Liver (tissue), 9 donors: ENCODE measurements around the gene TSGA10. TPM values are rescaled to one million over a fixed set of nuclear protein-coding genes. Genes with fewer than 3 reads are reported as not detected.
"Not testable (repeated sequence)": the region's sequence is repeated elsewhere in the genome, so short reads cannot be mapped to it uniquely, and the experiment has no call there.

Experiments used
- DNase-seq: peaks from one replicate; pipeline ENCODE4 v3.0.0-alpha.2; 2017; ENCODE audit warnings: low spot score
- H3K27ac ChIP-seq, 2 donors: one replicate each; pipeline ENCODE4 v1.7.0; 2013; ENCODE audit warnings: inconsistent platforms in 2 of 2, low read length in 2 of 2, control low read depth in 1 of 2, low read depth in 1 of 2, mild to moderate bottlenecking in 1 of 2
- H3K27me3 ChIP-seq, 4 donors: one replicate each; pipeline versions ENCODE4 v1.6.1 to v1.7.0; 2013; ENCODE audit warnings: low read length in 3 of 4, inconsistent platforms in 1 of 4, mild to moderate bottlenecking in 1 of 4, moderate library complexity in 1 of 4; ENCODE audit not compliant: control insufficient read depth in 4 of 4, insufficient read depth in 4 of 4
- H3K36me3 ChIP-seq, 4 donors: one replicate each; pipeline versions ENCODE4 v1.6.1 to v1.7.0; 2013; ENCODE audit warnings: low read length in 3 of 4, mild to moderate bottlenecking in 3 of 4, low read depth in 1 of 4, moderate library complexity in 1 of 4; ENCODE audit not compliant: control insufficient read depth in 4 of 4, insufficient read depth in 3 of 4
- H3K4me1 ChIP-seq, 4 donors: one replicate each; pipeline versions ENCODE4 v1.6.1 to v1.7.0; 2013; ENCODE audit warnings: low read length in 3 of 4, mild to moderate bottlenecking in 3 of 4, moderate library complexity in 1 of 4; ENCODE audit not compliant: control insufficient read depth in 4 of 4, insufficient read depth in 4 of 4
- H3K4me3 ChIP-seq, 3 donors: one replicate each; pipeline versions ENCODE4 v1.6.1 to v1.7.0; 2013; ENCODE audit warnings: low read length in 3 of 3, control low read depth in 1 of 3, low read depth in 1 of 3, mild to moderate bottlenecking in 1 of 3
- H3K9ac ChIP-seq, 2 donors: one replicate each; pipeline ENCODE4 v1.7.0; 2013; ENCODE audit warnings: low read length in 2 of 2, mild to moderate bottlenecking in 2 of 2, moderate library complexity in 2 of 2, control low read depth in 1 of 2, low read depth in 1 of 2
- H3K9me3 ChIP-seq, 4 donors: one replicate each; pipeline versions ENCODE4 v1.6.1 to v1.7.0; 2013; ENCODE audit warnings: low read length in 3 of 4; ENCODE audit not compliant: control insufficient read depth in 4 of 4
- EGR1 ChIP-seq, 2 donors: IDR thresholded peaks; 2 replicates each; pipeline ENCODE4 v1.6.1; 2016 to 2018; ENCODE audit warnings: antibody characterized with exemption in 2 of 2, low read depth in 2 of 2
- FOXA2 ChIP-seq: IDR thresholded peaks from 2 replicates; pipeline ENCODE4 v1.6.1; 2016; ENCODE audit warnings: antibody characterized with exemption
- GABPA ChIP-seq, 2 donors: IDR thresholded peaks in 1 of 2; conservative IDR thresholded peaks in 1 of 2; 2 replicates each; pipeline ENCODE4 v1.6.1; 2016; ENCODE audit warnings: antibody characterized with exemption in 2 of 2, mild to moderate bottlenecking in 1 of 2, moderate library complexity in 1 of 2
- HNF4A ChIP-seq, 2 donors: conservative IDR thresholded peaks; 2 replicates each; pipeline ENCODE4 v1.6.1; 2016; ENCODE audit warnings: antibody characterized with exemption in 2 of 2, mild to moderate bottlenecking in 2 of 2
- HNF4G ChIP-seq: IDR thresholded peaks from 2 replicates; pipeline ENCODE4 v1.6.1; 2016; ENCODE audit warnings: antibody characterized with exemption
- JUND ChIP-seq, 2 donors: IDR thresholded peaks; 2 replicates each; pipeline ENCODE4 v1.6.1; 2016; ENCODE audit warnings: antibody characterized with exemption in 2 of 2
- NR2F2 ChIP-seq: IDR thresholded peaks from 2 replicates; pipeline ENCODE4 v1.6.1; 2016; ENCODE audit warnings: antibody characterized with exemption
- RAD21 ChIP-seq, 2 donors: IDR thresholded peaks; 2 replicates each; pipeline ENCODE4 v1.6.1; 2016; ENCODE audit warnings: antibody characterized with exemption in 2 of 2, mild to moderate bottlenecking in 2 of 2
- RXRA ChIP-seq, 2 donors: IDR thresholded peaks; 2 replicates each; pipeline ENCODE4 v1.6.1; 2017 to 2018; ENCODE audit warnings: antibody characterized with exemption in 2 of 2, mild to moderate bottlenecking in 1 of 2
- SP1 ChIP-seq: IDR thresholded peaks from 2 replicates; pipeline ENCODE4 v1.6.1; 2018; ENCODE audit warnings: antibody characterized with exemption, mild to moderate bottlenecking
- TAF1 ChIP-seq: conservative IDR thresholded peaks from 2 replicates; pipeline ENCODE4 v1.6.1; 2016; ENCODE audit warnings: antibody characterized with exemption, mild to moderate bottlenecking
- YY1 ChIP-seq: IDR thresholded peaks from 2 replicates; pipeline ENCODE4 v1.6.1; 2016; ENCODE audit warnings: antibody characterized with exemption, mild to moderate bottlenecking
- WGBS: extraction: QIAGEN DNeasy Blood & Tissue Kit; methylation state at CpG from one replicate; pipeline ENCODE4 v1.1.7; 2013; 5-methylcytosine and 5-hydroxymethylcytosine counted together
- polyA plus RNA-seq, 2 donors: library from polyadenylated mRNA; stranded (reverse) in 1 of 2; unstranded in 1 of 2; fragments of 200-250 nt in 1 of 2; fragments of >200 nt in 1 of 2; fragmentation: Nextera tagmentation in 1 of 2; extraction: Ambion mirVana in 1 of 2; gene quantifications; one replicate each; pipeline versions ENCODE4 v1.2.1 to v1.2.3, GENCODE V29; 2013 to 2015
- total RNA-seq, 2 donors: library from RNA; depleted of rRNA; stranded (reverse); fragments of >200 nt; gene quantifications; one replicate each; pipeline ENCODE4 v1.2.3, GENCODE V29; 2014
- TF ChIP-seq, protein P1 (sequence below): IDR thresholded peaks from 2 replicates; pipeline ENCODE4 v1.6.1; 2016; ENCODE audit warnings: antibody characterized with exemption, mild to moderate bottlenecking
- TF ChIP-seq, protein P2 (sequence below): fragments of 150-350 bp; IDR thresholded peaks from 2 replicates; pipeline ENCODE4 v1.5.1; 2017; ENCODE audit warnings: improper control_type of control experiment, low read depth, low read length; ENCODE audit not compliant: missing input control
- TF ChIP-seq, protein P3 (sequence below): IDR thresholded peaks from 2 replicates; pipeline ENCODE4 v1.6.1; 2016; ENCODE audit warnings: antibody characterized with exemption
- TF ChIP-seq, protein P4 (sequence below): IDR thresholded peaks from 2 replicates; pipeline ENCODE4 v1.6.1; 2016; ENCODE audit warnings: antibody characterized with exemption
- donor health status: healthy.
- donor health status: healthy.
- donor health status: healthy.
- donor health status: healthy.
- donor health status: healthy.

Gene TSGA10
- total and polyA plus RNA-seq, 4 donors = 0.93 to 4.4 (median 3.8) TPM

DNA sequence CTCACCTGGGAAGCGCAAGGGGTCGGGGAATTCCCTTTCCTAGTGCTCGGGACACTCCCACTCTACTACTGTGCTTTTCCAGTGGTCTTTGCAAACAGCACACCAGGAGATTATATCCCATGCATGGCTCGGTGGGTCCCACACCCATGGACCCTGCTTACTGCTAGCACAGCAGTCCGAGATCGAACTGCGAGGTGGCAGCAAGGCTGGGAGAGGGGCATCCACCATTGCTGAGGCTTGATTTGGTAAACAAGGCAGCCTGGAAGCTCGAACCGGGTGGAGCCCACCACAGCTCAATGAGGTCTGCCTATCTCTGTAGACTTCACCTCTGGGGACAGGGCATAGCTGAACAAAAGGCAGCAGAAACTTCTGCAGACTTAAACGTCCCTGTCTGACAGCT lies 154.0 kb downstream of the TSGA10 start:
- DNase-seq = no peak
- no peaks in the 10 kb centered on the region for H3K27me3 ChIP-seq
- TF ChIP-seq, protein P1, sequence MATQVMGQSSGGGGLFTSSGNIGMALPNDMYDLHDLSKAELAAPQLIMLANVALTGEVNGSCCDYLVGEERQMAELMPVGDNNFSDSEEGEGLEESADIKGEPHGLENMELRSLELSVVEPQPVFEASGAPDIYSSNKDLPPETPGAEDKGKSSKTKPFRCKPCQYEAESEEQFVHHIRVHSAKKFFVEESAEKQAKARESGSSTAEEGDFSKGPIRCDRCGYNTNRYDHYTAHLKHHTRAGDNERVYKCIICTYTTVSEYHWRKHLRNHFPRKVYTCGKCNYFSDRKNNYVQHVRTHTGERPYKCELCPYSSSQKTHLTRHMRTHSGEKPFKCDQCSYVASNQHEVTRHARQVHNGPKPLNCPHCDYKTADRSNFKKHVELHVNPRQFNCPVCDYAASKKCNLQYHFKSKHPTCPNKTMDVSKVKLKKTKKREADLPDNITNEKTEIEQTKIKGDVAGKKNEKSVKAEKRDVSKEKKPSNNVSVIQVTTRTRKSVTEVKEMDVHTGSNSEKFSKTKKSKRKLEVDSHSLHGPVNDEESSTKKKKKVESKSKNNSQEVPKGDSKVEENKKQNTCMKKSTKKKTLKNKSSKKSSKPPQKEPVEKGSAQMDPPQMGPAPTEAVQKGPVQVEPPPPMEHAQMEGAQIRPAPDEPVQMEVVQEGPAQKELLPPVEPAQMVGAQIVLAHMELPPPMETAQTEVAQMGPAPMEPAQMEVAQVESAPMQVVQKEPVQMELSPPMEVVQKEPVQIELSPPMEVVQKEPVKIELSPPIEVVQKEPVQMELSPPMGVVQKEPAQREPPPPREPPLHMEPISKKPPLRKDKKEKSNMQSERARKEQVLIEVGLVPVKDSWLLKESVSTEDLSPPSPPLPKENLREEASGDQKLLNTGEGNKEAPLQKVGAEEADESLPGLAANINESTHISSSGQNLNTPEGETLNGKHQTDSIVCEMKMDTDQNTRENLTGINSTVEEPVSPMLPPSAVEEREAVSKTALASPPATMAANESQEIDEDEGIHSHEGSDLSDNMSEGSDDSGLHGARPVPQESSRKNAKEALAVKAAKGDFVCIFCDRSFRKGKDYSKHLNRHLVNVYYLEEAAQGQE = no peak
- H3K4me3 ChIP-seq = no peak overlapping the region
- 88% methylated on average over 10 of the region's 10 CpGs for WGBS
- H3K9me3 ChIP-seq = peaks cover 0 to 2% (median 0%) of the 10 kb centered on the region in 4 donors
- no peaks in the 10 kb centered on the region for H3K36me3 ChIP-seq
- H3K4me1 ChIP-seq = no peaks in the 10 kb centered on the region
- H3K9ac ChIP-seq = no peak overlapping the region
- no peak overlapping the region for H3K27ac ChIP-seq

DNA sequence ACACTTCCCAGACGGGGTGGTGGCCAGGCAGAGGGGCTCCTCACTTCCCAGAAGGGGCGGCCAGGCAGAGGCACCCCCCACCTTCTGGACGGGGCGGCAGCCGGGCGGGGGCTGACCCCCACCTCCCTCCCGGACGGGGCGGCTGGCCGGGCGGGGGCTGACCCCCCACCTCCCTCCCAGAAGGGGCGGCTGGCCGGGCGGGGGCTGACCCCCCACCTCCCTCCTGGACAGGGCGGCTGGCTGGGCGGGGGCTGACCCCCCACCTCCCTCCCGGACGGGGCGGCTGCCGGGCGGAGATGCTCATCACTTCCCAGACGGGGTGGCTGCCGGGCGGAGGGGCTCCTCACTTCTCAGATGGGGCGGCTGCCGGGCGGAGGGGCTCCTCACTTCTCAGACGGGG lies 166.0 kb downstream of the TSGA10 start:
- WGBS = 98% methylated on average over 28 of the region's 28 CpGs
- not testable (repeated sequence) for H3K4me1 ChIP-seq, H3K27me3 ChIP-seq, H3K36me3 ChIP-seq, H3K4me3 ChIP-seq, H3K9me3 ChIP-seq, DNase-seq, H3K9ac ChIP-seq, H3K27ac ChIP-seq

DNA sequence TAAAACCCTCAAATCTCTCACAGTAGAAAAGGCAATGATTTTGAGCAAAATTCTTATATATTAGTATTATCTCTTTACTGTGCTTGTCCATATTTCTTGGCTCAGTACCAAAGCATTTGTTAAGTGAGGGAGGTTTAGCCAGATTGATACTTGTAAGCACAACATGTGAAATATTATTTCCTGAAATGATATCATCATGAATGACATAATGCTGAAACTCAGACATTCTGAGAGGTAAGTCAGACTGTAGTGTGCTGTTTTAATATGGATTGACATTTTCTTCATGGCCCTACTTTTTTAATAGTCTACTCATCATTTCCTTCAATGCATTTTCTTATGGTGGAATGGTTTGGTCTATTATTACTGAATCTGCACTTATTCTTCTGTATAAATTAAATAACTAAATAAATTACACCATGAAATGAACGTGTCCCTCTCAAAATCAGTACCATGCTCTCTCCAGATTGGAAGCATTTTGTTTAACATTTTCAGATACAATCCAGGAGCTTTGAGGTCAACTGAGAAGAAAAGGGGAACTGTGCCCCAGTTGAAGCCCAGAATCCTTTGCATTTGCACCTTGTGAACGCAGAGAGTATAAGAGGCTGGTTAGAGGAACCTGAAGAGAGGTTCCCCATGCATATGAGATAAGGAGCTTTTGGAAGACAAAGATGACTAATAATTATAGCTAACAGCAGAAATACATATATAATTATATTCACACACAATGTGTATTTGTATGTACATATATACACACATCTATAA lies 168.7 kb downstream of the TSGA10 start:
- Histone ChIP-seq H3K9ac (no peak overlapping the region), H3K4me1 (no peaks in the 10 kb centered on the region), H3K4me3 (no peak overlapping the region), H3K36me3 (no peaks in the 10 kb centered on the region), H3K27me3 (no peaks in the 10 kb centered on the region), H3K9me3 (no peaks in the 10 kb centered on the region), H3K27ac (no peak overlapping the region)
- WGBS = 72% methylated on average over 2 of the region's 2 CpGs
- no peak for TF ChIP-seq JUND (IDR thresholded peaks at IDR 0.05)
- no peak for TF ChIP-seq RXRA (IDR thresholded peaks at IDR 0.05)
- TF ChIP-seq NR2F2 = no peak
- no peak for TF ChIP-seq HNF4A (conservative IDR thresholded peaks at IDR 0.05)
- TF ChIP-seq, protein P2, sequence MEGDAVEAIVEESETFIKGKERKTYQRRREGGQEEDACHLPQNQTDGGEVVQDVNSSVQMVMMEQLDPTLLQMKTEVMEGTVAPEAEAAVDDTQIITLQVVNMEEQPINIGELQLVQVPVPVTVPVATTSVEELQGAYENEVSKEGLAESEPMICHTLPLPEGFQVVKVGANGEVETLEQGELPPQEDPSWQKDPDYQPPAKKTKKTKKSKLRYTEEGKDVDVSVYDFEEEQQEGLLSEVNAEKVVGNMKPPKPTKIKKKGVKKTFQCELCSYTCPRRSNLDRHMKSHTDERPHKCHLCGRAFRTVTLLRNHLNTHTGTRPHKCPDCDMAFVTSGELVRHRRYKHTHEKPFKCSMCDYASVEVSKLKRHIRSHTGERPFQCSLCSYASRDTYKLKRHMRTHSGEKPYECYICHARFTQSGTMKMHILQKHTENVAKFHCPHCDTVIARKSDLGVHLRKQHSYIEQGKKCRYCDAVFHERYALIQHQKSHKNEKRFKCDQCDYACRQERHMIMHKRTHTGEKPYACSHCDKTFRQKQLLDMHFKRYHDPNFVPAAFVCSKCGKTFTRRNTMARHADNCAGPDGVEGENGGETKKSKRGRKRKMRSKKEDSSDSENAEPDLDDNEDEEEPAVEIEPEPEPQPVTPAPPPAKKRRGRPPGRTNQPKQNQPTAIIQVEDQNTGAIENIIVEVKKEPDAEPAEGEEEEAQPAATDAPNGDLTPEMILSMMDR = no peak
- TF ChIP-seq, protein P3, sequence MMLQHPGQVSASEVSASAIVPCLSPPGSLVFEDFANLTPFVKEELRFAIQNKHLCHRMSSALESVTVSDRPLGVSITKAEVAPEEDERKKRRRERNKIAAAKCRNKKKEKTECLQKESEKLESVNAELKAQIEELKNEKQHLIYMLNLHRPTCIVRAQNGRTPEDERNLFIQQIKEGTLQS = no peak
- TF ChIP-seq, protein P4, sequence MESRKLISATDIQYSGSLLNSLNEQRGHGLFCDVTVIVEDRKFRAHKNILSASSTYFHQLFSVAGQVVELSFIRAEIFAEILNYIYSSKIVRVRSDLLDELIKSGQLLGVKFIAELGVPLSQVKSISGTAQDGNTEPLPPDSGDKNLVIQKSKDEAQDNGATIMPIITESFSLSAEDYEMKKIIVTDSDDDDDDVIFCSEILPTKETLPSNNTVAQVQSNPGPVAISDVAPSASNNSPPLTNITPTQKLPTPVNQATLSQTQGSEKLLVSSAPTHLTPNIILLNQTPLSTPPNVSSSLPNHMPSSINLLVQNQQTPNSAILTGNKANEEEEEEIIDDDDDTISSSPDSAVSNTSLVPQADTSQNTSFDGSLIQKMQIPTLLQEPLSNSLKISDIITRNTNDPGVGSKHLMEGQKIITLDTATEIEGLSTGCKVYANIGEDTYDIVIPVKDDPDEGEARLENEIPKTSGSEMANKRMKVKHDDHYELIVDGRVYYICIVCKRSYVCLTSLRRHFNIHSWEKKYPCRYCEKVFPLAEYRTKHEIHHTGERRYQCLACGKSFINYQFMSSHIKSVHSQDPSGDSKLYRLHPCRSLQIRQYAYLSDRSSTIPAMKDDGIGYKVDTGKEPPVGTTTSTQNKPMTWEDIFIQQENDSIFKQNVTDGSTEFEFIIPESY = no peak
- no peak for TF ChIP-seq YY1
- TF ChIP-seq GABPA (IDR thresholded peaks at IDR 0.05 in 1 of 2, conservative IDR thresholded peaks at IDR 0.05 in 1 of 2) = no peak
- TF ChIP-seq HNF4G = no peak
- TF ChIP-seq FOXA2 = no peak
- no peak for TF ChIP-seq EGR1 (IDR thresholded peaks at IDR 0.05; ENCODE audit: low read depth in 2 of 2)
- TF ChIP-seq SP1 = no peak
- no peak for TF ChIP-seq TAF1
- TF ChIP-seq, protein P1 = no peak
- TF ChIP-seq RAD21 (IDR thresholded peaks at IDR 0.05) = no peak
- no peak for DNase-seq
